Activated CD4-positive, alpha-beta memory T cell treated with anti-CD3 and anti-CD28 coated beads for 36 hours (primary cell): ENCODE data around the gene YEATS2. TPM values are rescaled to one million over a fixed set of nuclear protein-coding genes. Genes with fewer than 3 reads are reported as not detected.
A peak's percentile ranks its signal among the peaks of the same experiment; 100 is the strongest.
"Not testable (repeated sequence)": the region's sequence is repeated elsewhere in the genome, so short reads cannot be mapped to it uniquely, and the experiment has no call there.

ENCODE experiments used
- CTCF ChIA-PET: fragments of 350-600 bp; sonication (Branson Sonifier 250); formaldehyde crosslinking; loops from one replicate; lab custom pipeline; 2021; ENCODE audit warnings: antibody characterized with exemption, inconsistent platforms; lab: Charles Lee
- POLR2A ChIA-PET: fragments of 350-600 bp; sonication (Branson Sonifier 250); formaldehyde crosslinking; loops from one replicate; lab custom pipeline; 2021; ENCODE audit warnings: antibody characterized with exemption; lab: Charles Lee
- DNase-seq: peaks from one replicate; pipeline ENCODE4 v3.0.0-alpha.2; 2020
- H3K27ac Mint-ChIP-seq: one replicate; pipeline ENCODE4 v1.8.0; 2021; ENCODE audit warnings: mixed read lengths
- H3K27me3 Mint-ChIP-seq: one replicate; pipeline ENCODE4 v1.8.0; 2021; ENCODE audit warnings: mixed read lengths
- H3K36me3 Mint-ChIP-seq: one replicate; pipeline ENCODE4 v1.8.0; 2021; ENCODE audit warnings: mixed read lengths
- H3K4me1 Mint-ChIP-seq: one replicate; pipeline ENCODE4 v1.8.0; 2021; ENCODE audit warnings: low read depth, mixed read lengths
- H3K4me3 Mint-ChIP-seq: one replicate; pipeline ENCODE4 v1.8.0; 2021; ENCODE audit warnings: mild to moderate bottlenecking, mixed read lengths
- H3K9me3 Mint-ChIP-seq: one replicate; pipeline ENCODE4 v1.8.0; 2021; ENCODE audit warnings: mixed read lengths
- intact Hi-C: fragments of 100-400 bp; cut with micrococcal nuclease; formaldehyde crosslinking; loops from one replicate; pipeline ENCODE4 v1.15.1; 2023
- total RNA-seq, 2 experiments: library from RNA; stranded (reverse); gene quantifications; one replicate each; pipeline ENCODE4 v1.2.3, GENCODE V29; 2021

YEATS2 gene
- total RNA-seq, 2 experiments from 2014 or later: 45.4 to 48.8 TPM

- Mint-ChIP-seq H3K36me3 (peaks cover 36% of the 10 kb centered on the region), H3K27me3 (no peaks in the 10 kb centered on the region), H3K27ac (no peak overlapping the region), H3K4me3 (no peak overlapping the region), H3K4me1 (peaks cover 5% of the 10 kb centered on the region), H3K9me3 (no peaks in the 10 kb centered on the region)
- no peak for DNase-seq
- intact Hi-C loops: no loop called here
- POLR2A ChIA-PET: no interaction called here
- CTCF ChIA-PET: interaction anchor here (1.1 kb wide), 1 partner anchor 293 kb away, joined by 3 read pairs; no protein-coding TSS in a partner anchor
Observed at GRCh38 chr3:183762304-183762703, 64.7 kb downstream of the YEATS2 start.

DNA sequence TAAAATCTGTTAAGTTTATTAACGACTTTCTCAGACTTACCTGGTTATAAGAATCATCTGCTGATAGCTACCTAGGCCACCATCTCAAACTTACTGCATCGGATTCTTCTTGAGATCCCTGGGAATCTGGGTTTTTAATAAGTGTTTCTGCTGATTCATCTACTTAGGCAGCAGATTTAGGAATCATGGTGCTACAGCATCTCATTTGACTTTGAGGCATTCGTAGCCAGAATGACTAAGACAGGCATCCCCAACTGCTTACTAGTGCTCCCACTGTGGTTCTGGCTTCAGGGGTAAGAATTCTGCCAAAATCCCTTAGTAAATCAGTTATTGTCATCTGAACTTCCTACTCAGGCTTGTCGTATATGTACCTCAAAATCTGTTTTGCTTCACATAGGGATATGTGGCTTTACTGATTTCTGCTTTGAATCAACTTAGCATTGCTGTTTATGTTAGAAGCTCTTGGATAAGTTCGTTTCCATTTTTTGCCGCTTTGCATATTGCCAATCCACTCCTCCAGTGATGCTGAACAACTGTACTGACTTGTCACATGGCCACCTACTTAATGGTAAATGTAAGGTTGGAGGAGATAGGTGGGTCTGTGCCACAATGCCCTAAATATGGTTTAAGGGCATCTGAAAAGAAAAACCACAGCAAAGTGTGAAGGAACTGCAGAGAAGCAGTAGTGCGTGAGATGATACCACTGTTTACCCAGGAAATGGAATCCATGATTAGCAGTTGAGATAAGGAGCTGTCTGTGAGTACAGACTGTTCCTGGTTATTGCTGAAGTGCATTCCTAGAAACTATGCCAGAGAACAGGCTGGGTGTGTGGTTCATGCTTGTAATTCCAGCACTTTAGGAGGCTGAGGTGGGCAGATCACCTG is 67.5 kb downstream of the YEATS2 start:
- H3K4me3 Mint-ChIP-seq: no peak overlapping the region

GRCh38 chr3:183766107-183766506 is 68.5 kb downstream of the YEATS2 start:
- H3K27ac Mint-ChIP-seq: peak overlapping the region; percentile 14
- intact Hi-C loops: loop anchor here (2.0 to 5.0 kb wide), 3 partner anchors 116 to 211 kb away; partner anchors contain the start of genes KLHL24, KLHL6 and PARL

More for the DNA sequence above, 67.5 kb downstream of the YEATS2 start:
- no peaks in the 10 kb centered on the region for H3K9me3 Mint-ChIP-seq
- ChIA-PET POLR2A (no interaction called here), CTCF (interaction anchor here (0.8 to 3.6 kb wide), 5 partner anchors 9 to 295 kb away, joined by 3 to 34 read pairs (median 7); no protein-coding TSS in a partner anchor)
- peaks cover 5% of the 10 kb centered on the region for H3K4me1 Mint-ChIP-seq
- H3K36me3 Mint-ChIP-seq: peaks cover 29% of the 10 kb centered on the region
- no peaks in the 10 kb centered on the region for H3K27me3 Mint-ChIP-seq
- no peak for DNase-seq
- H3K27ac Mint-ChIP-seq: no peak overlapping the region
- intact Hi-C loops: loop anchor here (5.0 kb wide), 2 partner anchors 117 to 128 kb away; partner anchors contain the start of genes KLHL24 and PARL

GRCh38 chr3:183766745-183767606 is 69.4 kb downstream of the YEATS2 start:
- intact Hi-C loops: loop anchor here (1.0 to 5.0 kb wide), 4 partner anchors 115 to 298 kb away; partner anchors contain the start of genes KLHL24, KLHL6 and PARL
- CTCF ChIA-PET: interaction anchor here (0.6 to 3.6 kb wide), 54 partner anchors 8 to 649 kb away, joined by 3 to 34 read pairs (median 3); partner anchors contain the start of genes PARL and YEATS2

More at GRCh38 chr3:183766107-183766506, 68.5 kb downstream of the YEATS2 start:
- no peaks in the 10 kb centered on the region for H3K27me3 Mint-ChIP-seq
- H3K4me3 Mint-ChIP-seq: no peak overlapping the region
- DNase-seq: no peak
- CTCF ChIA-PET: interaction anchor here (0.6 to 3.6 kb wide), 10 partner anchors 8 to 296 kb away, joined by 3 to 34 read pairs (median 4); partner anchors contain the start of genes KLHL24 and PARL
- peaks cover 27% of the 10 kb centered on the region for H3K36me3 Mint-ChIP-seq
- peaks cover 5% of the 10 kb centered on the region for H3K4me1 Mint-ChIP-seq
- H3K9me3 Mint-ChIP-seq: no peaks in the 10 kb centered on the region
- POLR2A ChIA-PET: no interaction called here

GRCh38 chr3:183768114-183768513 is 70.5 kb downstream of the YEATS2 start:
- Mint-ChIP-seq H3K27me3 (no peaks in the 10 kb centered on the region), H3K9me3 (no peaks in the 10 kb centered on the region), H3K4me1 (peaks cover 5% of the 10 kb centered on the region), H3K27ac (no peak overlapping the region), H3K36me3 (peaks cover 20% of the 10 kb centered on the region), H3K4me3 (no peak overlapping the region)
- DNase-seq: no peak
- intact Hi-C loops: loop anchor here (5.0 kb wide), 2 partner anchors 114 to 131 kb away; partner anchors contain the start of genes KLHL24 and PARL
- POLR2A ChIA-PET: no interaction called here
- CTCF ChIA-PET: interaction anchor here (2.6 kb wide), 1 partner anchor 117 kb away, joined by 11 read pairs; the partner anchor contains the start of gene PARL

More at GRCh38 chr3:183766745-183767606, 69.4 kb downstream of the YEATS2 start:
- DNase-seq: peak; percentile 81
- Mint-ChIP-seq H3K36me3 (peaks cover 21% of the 10 kb centered on the region), H3K27ac (no peak overlapping the region), H3K4me1 (peaks cover 5% of the 10 kb centered on the region), H3K9me3 (no peaks in the 10 kb centered on the region), H3K4me3 (no peak overlapping the region), H3K27me3 (no peaks in the 10 kb centered on the region)
- POLR2A ChIA-PET: no interaction called here

DNA sequence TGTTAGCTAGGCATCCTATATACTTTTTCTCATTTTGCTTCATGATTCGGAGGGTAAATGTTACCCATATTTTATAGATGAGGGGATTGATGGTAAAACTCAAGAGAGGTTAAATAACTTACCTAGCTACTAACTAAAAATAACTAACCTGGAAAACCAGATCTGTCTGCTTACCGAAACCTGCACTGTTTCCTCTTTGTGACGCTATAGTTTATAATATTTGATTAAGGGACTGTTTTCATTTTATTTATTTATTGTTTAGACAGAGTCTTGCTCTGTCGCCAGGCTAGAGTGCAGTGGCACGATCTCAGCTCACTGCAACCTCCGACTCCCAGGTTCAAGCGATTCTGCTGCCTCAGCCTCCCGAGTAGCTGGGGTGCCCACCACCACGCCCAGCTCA is 71.9 kb downstream of the YEATS2 start:
- Mint-ChIP-seq H3K4me1 (peaks cover 5% of the 10 kb centered on the region), H3K36me3 (peaks cover 29% of the 10 kb centered on the region), H3K27ac (no peak overlapping the region), H3K27me3 (no peaks in the 10 kb centered on the region), H3K4me3 (no peak overlapping the region), H3K9me3 (no peaks in the 10 kb centered on the region)
- intact Hi-C loops: loop anchor here (5.0 kb wide), 2 partner anchors 113 to 132 kb away; partner anchors contain the start of genes KLHL24 and PARL
- DNase-seq: no peak
- ChIA-PET CTCF (interaction anchor here (1.6 kb wide), 1 partner anchor 300 kb away, joined by 6 read pairs; no protein-coding TSS in a partner anchor), POLR2A (no interaction called here)

- peaks cover 47% of the 10 kb centered on the region for H3K36me3 Mint-ChIP-seq
- DNase-seq: no peak
Observed at GRCh38 chr3:183774631-183775030, 77.0 kb downstream of the YEATS2 start.

GRCh38 chr3:183775781-183776180 is 78.2 kb downstream of the YEATS2 start:
- peaks cover 56% of the 10 kb centered on the region for H3K36me3 Mint-ChIP-seq
- DNase-seq: no peak
- intact Hi-C loops: no loop called here
- ChIA-PET CTCF (interaction anchor here (1.5 kb wide), 1 partner anchor 9 kb away, joined by 7 read pairs; no protein-coding TSS in a partner anchor), POLR2A (no interaction called here)
- no peaks in the 10 kb centered on the region for H3K27me3 Mint-ChIP-seq
- no peaks in the 10 kb centered on the region for H3K4me1 Mint-ChIP-seq
- H3K27ac Mint-ChIP-seq: no peak overlapping the region
- no peaks in the 10 kb centered on the region for H3K9me3 Mint-ChIP-seq
- no peak overlapping the region for H3K4me3 Mint-ChIP-seq

More at GRCh38 chr3:183774631-183775030, 77.0 kb downstream of the YEATS2 start:
- CTCF ChIA-PET: interaction anchor here (1.0 kb wide), 1 partner anchor 9 kb away, joined by 3 read pairs; no protein-coding TSS in a partner anchor
- intact Hi-C loops: no loop called here
- Mint-ChIP-seq H3K4me1 (no peaks in the 10 kb centered on the region), H3K27ac (no peak overlapping the region), H3K9me3 (no peaks in the 10 kb centered on the region), H3K27me3 (no peaks in the 10 kb centered on the region), H3K4me3 (no peak overlapping the region)
- POLR2A ChIA-PET: no interaction called here

- peaks cover 58% of the 10 kb centered on the region for H3K36me3 Mint-ChIP-seq
- H3K27ac Mint-ChIP-seq, DNase-seq, intact Hi-C loops, H3K27me3 Mint-ChIP-seq, H3K4me1 Mint-ChIP-seq, POLR2A ChIA-PET, H3K9me3 Mint-ChIP-seq, H3K4me3 Mint-ChIP-seq: not testable (repeated sequence)
- CTCF ChIA-PET: interaction anchor here (1.5 kb wide), 1 partner anchor 9 kb away, joined by 7 read pairs; no protein-coding TSS in a partner anchor
Observed at GRCh38 chr3:183776451-183776850, 78.9 kb downstream of the YEATS2 start.

DNA sequence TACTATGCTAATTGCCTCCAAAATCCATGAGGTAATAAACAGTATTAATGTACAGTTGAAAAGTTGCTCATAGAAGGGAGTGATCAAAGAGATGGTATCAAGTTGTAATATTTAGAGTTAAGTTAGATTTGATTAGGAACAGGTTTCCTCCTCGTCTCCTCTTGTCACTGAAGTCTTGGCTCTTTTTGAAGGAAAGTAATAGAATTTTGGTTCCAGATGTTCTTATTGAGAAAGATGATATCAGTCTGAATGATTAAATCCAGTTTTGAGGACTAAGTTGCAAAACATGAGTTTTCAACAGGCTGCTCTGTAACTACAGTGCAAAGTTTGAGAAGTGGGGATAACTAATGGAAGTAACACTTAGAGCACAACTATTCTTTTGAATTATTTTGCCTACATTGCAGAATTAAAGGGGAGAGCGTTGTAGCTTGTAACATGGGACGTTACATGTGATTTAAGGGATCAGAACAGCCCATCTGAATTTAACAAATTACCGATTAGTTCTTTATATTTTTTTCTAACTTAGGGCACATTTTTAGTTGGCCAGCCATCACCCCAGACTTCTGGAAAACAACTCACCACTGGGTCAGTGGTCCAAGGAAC is 79.5 kb downstream of the YEATS2 start:
- Mint-ChIP-seq H3K9me3 (no peaks in the 10 kb centered on the region), H3K27me3 (no peaks in the 10 kb centered on the region), H3K27ac (no peak overlapping the region), H3K36me3 (peaks cover 59% of the 10 kb centered on the region), H3K4me1 (no peaks in the 10 kb centered on the region), H3K4me3 (no peak overlapping the region)
- intact Hi-C loops: no loop called here
- POLR2A ChIA-PET: no interaction called here
- CTCF ChIA-PET: no interaction called here
- DNase-seq: no peak
